NCI-H1105 treated with DMSO at 0.1 percent for 48 hours (cell line): ENCODE results near the gene SHISA7.
"Not testable (repeated sequence)": the region's sequence is repeated elsewhere in the genome, so short reads cannot be mapped to it uniquely, and the experiment has no call there.

Experiments
- DNase-seq: peaks from one replicate; lab custom pipeline; 2025; lab: John Stamatoyannopoulos, UW

Gene SHISA7

GRCh38 chr19:55463583-55464031 lies 20.5 kb upstream of the SHISA7 start:
- DNase-seq: no peak

GRCh38 chr19:55462722-55463121 lies 19.6 kb upstream of the SHISA7 start:
- no peak for DNase-seq

- DNase-seq: no peak
Observed at GRCh38 chr19:55461974-55462626, 19.0 kb upstream of the SHISA7 start.

GRCh38 chr19:55461259-55461973 lies 18.3 kb upstream of the SHISA7 start, which contains the start of gene ISOC2:
Gene ISOC2 (minus strand): TSS chr19:55461642. CDS start chr19:55456486, 5,156 bp downstream.
- peak; percentile 99 for DNase-seq

GRCh38 chr19:55460670-55461258 lies 17.7 kb upstream of the SHISA7 start:
- peak; percentile 18 for DNase-seq

GRCh38 chr19:55459950-55460657 lies 17.0 kb upstream of the SHISA7 start:
- DNase-seq: no peak

- no peak for DNase-seq
Observed at GRCh38 chr19:55459551-55459949, 16.4 kb upstream of the SHISA7 start.

GRCh38 chr19:55457683-55458457 lies 14.8 kb upstream of the SHISA7 start:
- no peak for DNase-seq

GRCh38 chr19:55456347-55456746 lies 13.2 kb upstream of the SHISA7 start:
- no peak for DNase-seq

- DNase-seq: no peak
Observed at GRCh38 chr19:55455576-55456235, 12.6 kb upstream of the SHISA7 start.

GRCh38 chr19:55454787-55455243 lies 11.7 kb upstream of the SHISA7 start:
- peak; percentile 19 for DNase-seq

- DNase-seq: no peak
Observed at GRCh38 chr19:55453511-55454260, 10.6 kb upstream of the SHISA7 start.

GRCh38 chr19:55452749-55453346 lies 9.7 kb upstream of the SHISA7 start:
- DNase-seq: peak; percentile 93

GRCh38 chr19:55451965-55452748 lies 9.1 kb upstream of the SHISA7 start:
- DNase-seq: peak; percentile 28

GRCh38 chr19:55451163-55451964 lies 8.3 kb upstream of the SHISA7 start:
- DNase-seq: no peak

GRCh38 chr19:55449469-55449868 lies 6.4 kb upstream of the SHISA7 start:
- DNase-seq: no peak

GRCh38 chr19:55448175-55448490 lies 5.0 kb upstream of the SHISA7 start:
- DNase-seq: not testable (repeated sequence)

- DNase-seq: peak; percentile 42
Observed at GRCh38 chr19:55447421-55448174, 4.5 kb upstream of the SHISA7 start.
